Natural killer cell treated with Interleukin-12 subunit alpha and Interleukin-12 subunit beta and Interleukin-15 and Interleukin-18, amount 100 ng/mL, for 72 hours (primary cell): ENCODE results near the gene ECHDC1. TPM values are rescaled to one million over a fixed set of nuclear protein-coding genes. Genes with fewer than 3 reads are reported as not detected.

Source experiments
- ATAC-seq, 2 donors: fragments of 150-1000 bp; cut with Tn5 transposase in 1 of 2; sonication (Bioruptor Pico), chemical (Tn5 transposase) in 1 of 2; 2 replicates each; pipeline ENCODE4 v1.10.0; 2021
- DNase-seq: peaks from one replicate; pipeline ENCODE4 v3.0.0; 2022; ENCODE audit warnings: low spot score
- H3K27ac Mint-ChIP-seq, 2 donors: 1 replicate in 1 of 2; 2 replicates in 1 of 2; pipeline ENCODE4 v1.8.0; 2022; ENCODE audit warnings: mixed read lengths in 2 of 2, mild to moderate bottlenecking in 1 of 2, moderate library complexity in 1 of 2
- H3K27me3 Mint-ChIP-seq, 2 donors: 1 replicate in 1 of 2; 2 replicates in 1 of 2; pipeline ENCODE4 v1.8.0; 2022; ENCODE audit warnings: mixed read lengths in 2 of 2
- H3K36me3 Mint-ChIP-seq: one replicate; pipeline ENCODE4 v1.8.0; 2022; ENCODE audit warnings: mixed read lengths
- H3K4me1 Mint-ChIP-seq, 2 donors: 1 replicate in 1 of 2; 2 replicates in 1 of 2; pipeline ENCODE4 v1.8.0; 2022; ENCODE audit warnings: low read depth in 2 of 2, mixed read lengths in 2 of 2, mild to moderate bottlenecking in 1 of 2
- H3K4me3 Mint-ChIP-seq: one replicate; pipeline ENCODE4 v1.8.0; 2022; ENCODE audit warnings: mixed read lengths
- H3K9me3 Mint-ChIP-seq: 2 replicates; pipeline ENCODE4 v1.8.0; 2022; ENCODE audit warnings: mixed read lengths
- total RNA-seq, 2 donors: library from RNA; stranded (reverse); gene quantifications; one replicate each; pipeline ENCODE4 v1.2.3, GENCODE V29; 2022

ECHDC1 gene
- total RNA-seq, 2 donors from 2014 or later: 52.2 to 60.6 TPM

GRCh38 chr6:127319686-127320085 is 23.7 kb downstream of the ECHDC1 start:
- no peaks in the 10 kb centered on the region for H3K27me3 Mint-ChIP-seq
- DNase-seq (no peak), ATAC-seq (no peak)
- H3K4me3 Mint-ChIP-seq: no peak overlapping the region
- H3K4me1 Mint-ChIP-seq: peaks cover 0 to 8% of the 10 kb centered on the region in 2 donors
- no peaks in the 10 kb centered on the region for H3K9me3 Mint-ChIP-seq
- H3K27ac Mint-ChIP-seq: no peak overlapping the region
- H3K36me3 Mint-ChIP-seq: no peaks in the 10 kb centered on the region

GRCh38 chr6:127317388-127318128 is 25.9 kb downstream of the ECHDC1 start:
- peaks cover 1 to 6% of the 10 kb centered on the region in 2 donors for H3K4me1 Mint-ChIP-seq
- H3K27me3 Mint-ChIP-seq: no peaks in the 10 kb centered on the region
- no peak overlapping the region for H3K4me3 Mint-ChIP-seq
- no peaks in the 10 kb centered on the region for H3K9me3 Mint-ChIP-seq
- peaks cover 2% of the 10 kb centered on the region for H3K36me3 Mint-ChIP-seq
- DNase-seq (no peak), ATAC-seq (no peak)
- H3K27ac Mint-ChIP-seq: no peak overlapping the region

DNA sequence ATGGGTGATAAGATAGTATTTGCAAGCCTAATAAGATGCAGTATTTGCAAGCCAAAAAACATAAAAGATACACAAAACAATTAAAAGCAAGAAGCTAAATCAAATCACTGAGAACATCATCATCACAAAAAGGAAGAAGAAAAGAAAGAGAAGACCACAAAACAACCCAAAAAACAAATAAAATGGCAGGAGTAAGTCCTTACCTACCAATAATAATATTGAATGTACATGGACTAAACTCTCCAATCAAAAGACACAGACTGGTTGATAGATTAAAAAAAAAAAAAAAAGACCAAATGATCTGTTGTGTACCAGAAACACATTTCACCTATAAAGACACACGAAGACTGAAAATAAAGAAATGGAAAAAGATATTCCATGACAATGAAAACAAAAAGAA is 37.7 kb downstream of the ECHDC1 start:
- H3K4me3 Mint-ChIP-seq: no peak overlapping the region

GRCh38 chr6:127303917-127304316 is 39.5 kb downstream of the ECHDC1 start:
- H3K4me1 Mint-ChIP-seq: peaks cover 22 to 23% of the 10 kb centered on the region in 2 donors
- peaks cover 3% of the 10 kb centered on the region for H3K9me3 Mint-ChIP-seq
- no peaks in the 10 kb centered on the region for H3K27me3 Mint-ChIP-seq
- ATAC-seq: peak in 1 of 2 donors; percentile 36
- H3K27ac Mint-ChIP-seq: no peak overlapping the region
- H3K4me3 Mint-ChIP-seq: no peak overlapping the region
- DNase-seq: no peak
- H3K36me3 Mint-ChIP-seq: peaks cover 30% of the 10 kb centered on the region

More for the DNA sequence above, 37.7 kb downstream of the ECHDC1 start:
- Mint-ChIP-seq H3K9me3 (peaks cover 3% of the 10 kb centered on the region), H3K4me1 (peaks cover 31 to 32% of the 10 kb centered on the region in 2 donors), H3K36me3 (peaks cover 42% of the 10 kb centered on the region), H3K27me3 (no peaks in the 10 kb centered on the region), H3K27ac (no peak overlapping the region)
- ATAC-seq (no peak), DNase-seq (no peak)

DNA sequence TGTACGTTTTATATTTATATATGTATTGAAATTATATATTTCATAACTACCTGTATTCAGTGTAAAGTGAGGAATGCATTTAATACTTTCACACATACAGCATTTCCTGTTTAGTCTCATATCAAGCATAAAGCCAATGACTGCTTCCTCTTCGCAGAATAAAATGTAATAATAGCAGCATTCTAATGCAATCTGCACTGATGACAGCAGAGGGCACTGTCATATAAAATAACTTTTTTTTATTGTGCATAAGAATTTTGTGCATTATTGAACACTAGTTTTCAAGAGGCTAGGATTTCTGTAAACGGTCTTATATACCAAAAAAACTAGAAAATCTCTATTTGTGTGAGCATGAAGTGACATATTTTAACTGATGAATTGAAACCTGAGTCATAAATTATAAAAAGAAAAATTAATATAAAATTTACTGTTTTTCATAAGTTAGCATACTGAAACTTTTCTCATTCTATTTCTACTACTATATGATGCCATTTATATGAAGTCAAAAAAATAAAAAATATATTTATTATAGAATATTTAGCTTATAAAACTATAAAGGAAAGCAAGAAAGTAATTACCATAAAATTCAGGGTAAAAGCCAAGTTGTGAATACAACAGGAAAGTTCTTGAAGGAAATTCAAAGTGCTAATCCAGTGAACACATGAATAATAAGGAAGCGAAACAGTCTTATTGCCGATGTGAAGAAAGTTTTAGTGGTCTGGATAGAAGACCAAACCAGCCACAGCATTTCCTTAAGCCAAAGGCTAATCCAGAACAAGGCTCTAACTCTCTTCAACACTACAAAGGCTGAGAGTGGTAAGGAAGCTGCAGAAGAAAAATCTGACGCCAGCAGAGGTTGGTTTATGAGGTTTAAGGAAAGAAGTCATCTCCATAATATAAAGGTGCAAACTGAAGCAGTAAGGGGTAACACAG is 40.4 kb downstream of the ECHDC1 start:
- H3K9me3 Mint-ChIP-seq: no peaks in the 10 kb centered on the region
- ATAC-seq (no peak), DNase-seq (no peak)
- H3K36me3 Mint-ChIP-seq: peaks cover 21% of the 10 kb centered on the region
- no peak overlapping the region for H3K4me3 Mint-ChIP-seq
- no peaks in the 10 kb centered on the region for H3K27me3 Mint-ChIP-seq
- peaks cover 16 to 18% of the 10 kb centered on the region in 2 donors for H3K4me1 Mint-ChIP-seq
- H3K27ac Mint-ChIP-seq: no peak overlapping the region

- no peak overlapping the region for H3K27ac Mint-ChIP-seq
- no peaks in the 10 kb centered on the region for H3K9me3 Mint-ChIP-seq
- H3K27me3 Mint-ChIP-seq: no peaks in the 10 kb centered on the region
- DNase-seq (no peak), ATAC-seq (no peak)
- peaks cover 7 to 13% of the 10 kb centered on the region in 2 donors for H3K4me1 Mint-ChIP-seq
- H3K36me3 Mint-ChIP-seq: peaks cover 7% of the 10 kb centered on the region
- no peak overlapping the region for H3K4me3 Mint-ChIP-seq
These were observed 42.2 kb downstream of the ECHDC1 start for GRCh38 chr6:127301199-127301700.

- no peaks in the 10 kb centered on the region for H3K27me3 Mint-ChIP-seq
- DNase-seq: no peak
- no peak for ATAC-seq
- no peak overlapping the region for H3K4me3 Mint-ChIP-seq
- H3K4me1 Mint-ChIP-seq: peaks cover 7 to 9% of the 10 kb centered on the region in 2 donors
- H3K9me3 Mint-ChIP-seq: no peaks in the 10 kb centered on the region
- H3K27ac Mint-ChIP-seq: no peak overlapping the region
- H3K36me3 Mint-ChIP-seq: peaks cover 1% of the 10 kb centered on the region
These were observed 43.0 kb downstream of the ECHDC1 start for GRCh38 chr6:127300411-127300810.

DNA sequence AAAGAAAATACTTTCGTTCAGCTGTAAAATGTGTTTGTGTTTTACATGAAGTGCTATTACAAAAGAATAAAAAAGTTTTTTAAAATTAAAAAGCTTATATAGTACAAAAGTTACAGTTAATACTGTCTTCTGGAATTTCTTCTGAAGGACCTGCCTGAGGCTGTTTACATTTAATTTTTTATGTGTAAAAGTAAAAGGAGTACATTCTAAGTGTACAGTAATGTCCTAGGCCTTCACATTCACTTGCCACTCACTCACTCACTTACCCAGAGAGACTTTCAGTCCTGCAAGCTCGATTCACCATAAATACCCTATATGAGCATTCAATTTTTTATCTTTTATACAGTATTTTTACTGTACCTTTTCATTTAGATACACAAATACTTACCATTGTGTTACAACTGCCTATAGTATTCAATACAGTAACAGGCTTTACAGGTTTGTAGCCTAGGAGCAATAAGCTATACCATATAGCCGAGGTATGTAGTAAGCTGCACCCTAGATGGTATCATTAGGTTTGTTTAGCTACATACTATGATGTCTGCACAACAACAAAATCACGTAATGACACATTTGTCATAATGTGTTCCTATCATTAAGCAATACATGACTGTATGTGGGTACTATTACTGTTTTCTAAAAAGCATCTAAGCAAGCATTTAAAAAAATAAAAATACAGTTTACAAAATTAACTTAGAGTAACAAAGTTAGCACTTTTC is 43.7 kb downstream of the ECHDC1 start:
- peaks cover under 1% of the 10 kb centered on the region for H3K36me3 Mint-ChIP-seq
- no peaks in the 10 kb centered on the region for H3K27me3 Mint-ChIP-seq
- no peak for ATAC-seq
- peaks cover 4 to 6% of the 10 kb centered on the region in 2 donors for H3K4me1 Mint-ChIP-seq
- H3K4me3 Mint-ChIP-seq: no peak overlapping the region
- no peak overlapping the region for H3K27ac Mint-ChIP-seq
- H3K9me3 Mint-ChIP-seq: no peaks in the 10 kb centered on the region
- DNase-seq: no peak

- DNase-seq (no peak), ATAC-seq (no peak)
- Mint-ChIP-seq H3K27ac (no peak overlapping the region), H3K27me3 (no peaks in the 10 kb centered on the region), H3K4me3 (no peak overlapping the region), H3K9me3 (no peaks in the 10 kb centered on the region), H3K36me3 (peaks cover 4% of the 10 kb centered on the region), H3K4me1 (peaks cover 0 to 10% of the 10 kb centered on the region in 2 donors)
These were observed 44.9 kb downstream of the ECHDC1 start for GRCh38 chr6:127298475-127298874.

- Mint-ChIP-seq H3K27ac (no peak overlapping the region), H3K36me3 (peaks cover 4% of the 10 kb centered on the region), H3K27me3 (no peaks in the 10 kb centered on the region), H3K9me3 (no peaks in the 10 kb centered on the region), H3K4me3 (no peak overlapping the region), H3K4me1 (peaks cover 5 to 7% of the 10 kb centered on the region in 2 donors)
- no peak for ATAC-seq
- DNase-seq: no peak
These were observed 45.8 kb downstream of the ECHDC1 start for GRCh38 chr6:127297502-127298070.

DNA sequence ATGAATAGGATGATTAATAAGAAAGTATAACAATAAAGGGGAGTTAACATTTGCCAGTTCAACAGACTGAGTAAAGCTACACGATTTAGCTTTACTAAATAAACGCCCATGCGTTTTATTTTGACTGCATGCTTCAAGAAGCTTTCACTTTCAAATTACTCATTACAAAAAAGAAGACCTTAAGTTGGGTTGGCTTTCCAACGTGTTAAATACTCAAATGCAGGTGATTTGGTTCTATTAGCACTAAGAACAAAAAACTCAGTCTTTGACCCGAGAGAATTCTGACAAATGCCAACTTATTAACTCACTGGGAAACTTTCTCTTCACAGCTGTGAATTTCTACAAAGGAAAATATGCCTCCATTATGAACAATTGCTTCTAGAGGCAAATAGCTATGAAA is 51.9 kb downstream of the ECHDC1 start:
- Mint-ChIP-seq H3K27ac (peak overlapping the region; percentile 13 to 21), H3K4me1 (peaks cover 18 to 24% of the 10 kb centered on the region in 2 donors), H3K27me3 (no peaks in the 10 kb centered on the region), H3K4me3 (peak overlapping the region; percentile 20), H3K9me3 (no peaks in the 10 kb centered on the region), H3K36me3 (peaks cover 21% of the 10 kb centered on the region)
- ATAC-seq: peak in 1 of 2 donors; percentile 54
- no peak for DNase-seq

DNA sequence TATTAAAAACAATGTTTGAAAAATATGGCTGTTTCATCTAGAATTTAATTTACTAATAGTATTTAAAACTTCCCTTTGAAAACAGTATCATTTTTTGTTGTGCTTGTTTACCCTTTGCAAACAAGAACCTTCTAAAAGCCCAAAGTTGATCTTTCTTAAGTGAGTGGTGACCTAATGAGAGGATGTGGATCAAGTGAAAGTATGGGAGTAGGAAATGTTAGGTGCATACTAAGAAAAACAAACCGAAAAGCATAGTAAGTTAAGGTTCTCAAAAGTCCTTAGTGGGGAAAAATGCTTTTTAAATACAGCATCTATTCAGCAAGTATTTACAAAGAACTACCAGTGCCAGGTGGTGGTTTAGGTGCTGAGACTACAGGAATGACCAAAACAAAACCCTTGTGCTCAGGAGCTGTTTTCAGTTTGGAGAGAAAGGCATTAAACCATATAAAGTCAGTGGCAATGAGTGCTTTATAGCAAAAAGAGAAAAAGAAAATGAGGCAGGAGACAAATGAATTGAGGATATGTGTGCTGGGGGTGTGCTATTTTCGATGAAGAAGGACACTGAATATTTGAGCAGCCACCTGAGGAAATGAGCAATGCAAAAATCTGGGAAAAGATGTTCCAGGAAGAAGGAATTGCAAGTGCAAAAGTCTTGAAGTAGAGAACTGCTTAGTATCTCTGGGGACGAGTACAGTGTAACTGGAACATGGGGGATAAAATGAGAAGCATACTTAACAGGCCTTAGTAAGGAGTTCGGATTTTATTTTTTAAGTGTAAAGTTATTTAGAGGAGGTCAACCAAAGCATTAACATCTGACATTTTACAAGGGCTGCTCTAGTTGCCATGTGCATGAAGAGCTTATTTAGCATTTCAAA is 52.8 kb downstream of the ECHDC1 start:
- Mint-ChIP-seq H3K36me3 (peaks cover 28% of the 10 kb centered on the region), H3K27ac (peak overlapping the region; percentile 13 to 21), H3K27me3 (no peaks in the 10 kb centered on the region), H3K4me1 (peaks cover 19 to 24% of the 10 kb centered on the region in 2 donors), H3K4me3 (peak overlapping the region; percentile 20), H3K9me3 (no peaks in the 10 kb centered on the region)
- no peak for ATAC-seq
- no peak for DNase-seq
